ENCODE data around the gene ANKRD31.

Gene ANKRD31

DNA sequence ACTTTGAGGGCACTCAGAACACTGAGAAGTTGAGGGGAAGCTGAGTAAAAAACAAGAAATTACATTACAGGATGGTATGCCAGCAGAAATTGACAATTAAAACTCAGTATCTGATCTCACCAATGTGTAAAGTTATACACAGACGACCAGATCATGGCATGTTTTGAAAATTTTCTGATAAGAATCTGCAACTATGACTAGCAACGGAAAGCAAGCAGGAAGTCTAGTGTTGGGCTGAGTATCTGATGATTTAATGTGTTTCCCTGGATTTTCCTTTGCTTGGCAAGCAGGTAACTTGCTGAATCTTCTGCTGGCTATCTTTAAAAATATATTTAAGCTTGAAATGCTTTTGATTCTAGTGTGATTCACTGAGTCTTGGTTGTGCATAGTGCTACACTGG lies 179.1 kb downstream of the ANKRD31 start:
- DNase-seq: no peak

DNA sequence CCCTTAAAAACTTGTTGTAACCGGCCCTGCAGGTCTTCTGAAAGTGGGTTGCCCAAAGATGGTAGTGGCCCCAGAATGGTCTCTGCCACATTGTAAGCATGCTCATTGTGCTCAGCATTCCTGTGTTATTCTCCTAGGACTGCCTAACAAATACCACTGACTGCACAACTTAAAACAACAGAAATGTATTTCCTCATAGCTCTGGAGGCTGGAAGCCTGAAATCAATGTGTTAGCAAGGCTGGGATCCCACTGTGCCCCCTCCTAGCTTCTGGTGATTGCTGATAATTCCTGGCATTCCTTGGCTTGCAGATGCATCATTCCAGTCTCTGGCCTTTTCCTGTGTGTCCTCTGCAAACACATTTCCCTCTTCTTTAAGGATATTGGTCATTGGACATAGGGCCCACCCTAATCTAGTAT lies 180.9 kb downstream of the ANKRD31 start:
- DNase-seq: no peak

GRCh38 chr5:75054134-75054930 lies 182.3 kb downstream of the ANKRD31 start:
- no peak for DNase-seq

- no peak for DNase-seq
These were observed 183.2 kb downstream of the ANKRD31 start for GRCh38 chr5:75053304-75054133.

DNA sequence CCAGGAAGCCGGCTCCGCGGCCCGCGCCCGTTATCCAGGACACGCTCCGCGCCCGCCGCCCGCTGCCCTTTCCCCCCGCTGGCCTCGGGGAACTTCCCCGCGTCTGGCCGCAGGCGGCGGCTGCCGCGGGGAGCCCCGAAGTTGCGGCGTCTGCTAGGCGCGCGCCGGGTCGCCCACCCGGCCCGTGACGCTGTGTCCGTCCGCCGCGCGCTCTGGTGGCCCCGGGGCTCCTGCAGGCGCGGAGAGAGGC lies 183.7 kb downstream of the ANKRD31 start:
- DNase-seq: no peak

DNA sequence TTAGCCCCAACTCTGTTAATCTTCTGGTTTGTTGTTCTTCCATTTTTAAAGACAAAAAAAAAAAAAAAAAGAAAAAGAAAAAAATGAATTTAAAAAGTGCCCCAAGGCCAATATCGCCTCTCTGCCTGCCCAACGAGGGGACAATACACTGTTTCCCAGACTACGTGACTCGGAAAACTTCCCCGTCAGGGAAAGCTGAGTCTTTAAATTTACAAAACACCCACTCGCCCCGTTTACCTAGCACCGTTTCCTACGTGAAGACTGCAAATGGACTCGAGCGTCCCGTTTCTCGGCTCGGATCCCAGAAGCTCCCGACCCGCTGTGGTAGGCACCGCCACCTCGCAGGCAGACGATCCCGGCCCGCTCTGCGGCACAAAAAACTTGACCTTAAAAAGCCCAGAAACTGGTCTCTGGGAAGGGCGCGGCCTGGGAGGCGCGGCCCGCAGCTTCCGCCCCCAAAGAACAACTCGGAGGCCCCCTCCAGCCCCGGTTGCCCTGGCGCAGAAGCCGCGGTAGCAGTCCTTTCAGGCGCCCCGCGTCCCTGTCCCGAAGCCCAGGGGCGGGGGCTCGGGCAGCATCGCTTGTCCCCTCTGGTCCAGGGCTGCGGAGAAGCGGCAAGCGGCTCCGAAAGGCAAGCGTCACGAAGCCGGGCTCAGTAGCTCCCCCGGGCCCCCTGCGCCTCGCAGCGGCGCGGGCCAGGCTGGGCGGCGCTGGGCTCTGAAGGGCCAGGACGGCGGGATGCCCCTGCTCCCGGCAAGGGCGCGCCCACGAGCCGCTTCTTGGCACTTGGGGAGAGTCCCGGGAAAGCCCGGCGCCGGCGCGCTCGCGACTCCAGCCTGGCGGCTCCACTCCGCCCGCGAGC lies 184.3 kb downstream of the ANKRD31 start, which contains the start of gene GCNT4:
TSS of gene GCNT4 (minus strand) at position 367 of the 862 bp plus-strand sequence. CDS start 22,521 bp downstream, outside the sequence.
- no peak for DNase-seq

DNA sequence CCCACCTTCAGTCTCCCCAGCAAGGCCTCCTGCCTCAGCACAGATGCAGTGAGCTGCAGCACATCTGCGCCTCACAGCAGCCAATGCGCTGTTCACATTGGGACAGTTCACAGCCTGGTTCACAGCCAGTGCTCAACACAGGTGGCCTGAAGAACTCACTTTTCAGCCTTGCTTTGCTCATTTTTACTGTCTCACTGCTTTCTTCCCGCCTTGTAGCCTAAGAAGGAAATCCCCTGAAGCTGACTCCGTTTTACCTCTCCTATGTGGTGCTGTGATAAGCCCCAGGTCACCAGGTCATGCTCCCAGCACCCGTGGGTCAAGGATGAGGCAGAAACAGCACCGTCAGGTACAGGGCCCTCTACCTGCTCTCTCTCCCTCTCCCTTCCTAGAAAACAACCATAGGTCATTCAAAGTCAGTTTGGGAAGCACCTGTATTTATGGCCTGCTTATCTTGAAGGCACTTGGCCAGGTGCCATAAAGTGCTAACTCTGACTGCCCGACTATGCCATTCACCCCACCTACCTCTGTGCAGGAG lies 185.4 kb downstream of the ANKRD31 start:
- no peak for DNase-seq

- no peak for DNase-seq
These were observed 186.3 kb downstream of the ANKRD31 start for GRCh38 chr5:75050415-75050814.

GRCh38 chr5:75049456-75050351 lies 187.0 kb downstream of the ANKRD31 start:
- DNase-seq: no peak

GRCh38 chr5:75048457-75048953 lies 188.2 kb downstream of the ANKRD31 start:
- DNase-seq: no peak

DNA sequence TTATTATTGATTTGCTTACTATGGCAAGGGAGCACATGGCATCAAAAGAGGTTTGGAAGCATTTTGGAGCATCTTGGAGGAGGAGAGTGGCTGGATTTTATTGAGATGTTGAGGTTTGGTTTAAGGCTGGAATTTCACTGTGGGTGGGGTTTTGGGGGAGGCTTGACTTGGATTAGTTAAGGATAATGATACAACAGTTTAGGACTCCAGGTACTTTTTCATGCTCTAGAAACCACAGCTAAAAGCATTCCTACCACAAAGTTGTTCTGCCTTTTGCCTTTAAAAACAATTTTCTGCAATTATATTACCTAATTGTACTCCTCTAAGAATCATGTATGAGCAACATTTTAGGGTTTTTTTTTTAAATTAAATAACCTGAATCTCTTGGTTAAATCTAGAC lies 189.3 kb downstream of the ANKRD31 start:
- DNase-seq: no peak

DNA sequence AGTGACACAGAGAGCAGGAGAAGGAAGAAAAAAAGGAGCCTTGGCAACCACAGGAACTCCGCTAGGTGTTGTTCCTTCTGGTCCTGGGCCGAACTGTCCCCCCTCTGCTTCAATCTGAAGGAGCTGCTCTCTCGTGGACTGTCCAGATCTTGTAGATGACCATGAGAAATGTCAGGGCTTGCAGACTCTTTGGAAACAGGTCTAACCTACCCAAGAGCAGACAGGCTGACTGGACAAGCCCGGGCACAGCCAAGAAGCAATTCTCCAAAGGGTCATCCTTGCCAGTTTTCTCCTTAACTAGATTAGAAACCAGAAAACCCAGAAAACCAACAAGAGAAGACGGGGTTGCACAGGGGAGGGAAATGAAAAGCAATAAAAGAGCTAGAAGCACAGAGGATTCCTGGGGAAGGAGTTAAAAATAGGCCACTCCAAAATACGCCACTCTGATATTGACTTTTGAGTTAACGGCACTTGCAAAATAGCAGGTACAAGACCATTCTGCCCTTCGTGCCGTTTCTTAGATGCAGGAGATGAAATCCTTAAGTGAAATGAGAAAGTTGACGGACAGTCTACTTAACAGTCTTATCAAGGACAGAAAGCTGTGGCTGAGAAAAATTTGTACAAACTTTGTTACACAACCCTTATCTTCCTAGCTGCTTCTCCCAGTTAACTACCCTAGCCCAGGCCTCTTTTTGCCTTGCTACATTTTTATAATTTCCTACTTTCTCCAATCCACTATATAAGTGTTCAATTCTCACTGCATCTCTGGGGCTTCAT lies 190.1 kb downstream of the ANKRD31 start:
- no peak for DNase-seq

DNA sequence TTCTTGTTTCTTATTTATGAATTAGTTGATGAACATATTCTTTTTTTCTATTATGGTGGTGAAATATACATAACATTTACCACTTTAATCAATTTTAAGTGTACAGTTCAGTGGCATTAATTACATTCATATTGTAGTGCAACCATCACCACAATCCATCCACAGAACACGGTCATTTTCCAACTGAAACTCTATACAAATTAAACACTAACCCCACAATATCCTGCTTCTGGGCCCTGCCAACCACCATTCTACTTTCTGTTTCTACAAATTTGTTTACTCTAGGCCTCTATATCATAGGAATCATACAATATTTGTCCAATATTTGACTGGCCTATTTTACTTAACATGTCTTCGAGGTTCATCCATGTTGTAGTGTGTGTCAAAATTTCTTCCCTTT lies 191.6 kb downstream of the ANKRD31 start:
- DNase-seq: no peak

DNA sequence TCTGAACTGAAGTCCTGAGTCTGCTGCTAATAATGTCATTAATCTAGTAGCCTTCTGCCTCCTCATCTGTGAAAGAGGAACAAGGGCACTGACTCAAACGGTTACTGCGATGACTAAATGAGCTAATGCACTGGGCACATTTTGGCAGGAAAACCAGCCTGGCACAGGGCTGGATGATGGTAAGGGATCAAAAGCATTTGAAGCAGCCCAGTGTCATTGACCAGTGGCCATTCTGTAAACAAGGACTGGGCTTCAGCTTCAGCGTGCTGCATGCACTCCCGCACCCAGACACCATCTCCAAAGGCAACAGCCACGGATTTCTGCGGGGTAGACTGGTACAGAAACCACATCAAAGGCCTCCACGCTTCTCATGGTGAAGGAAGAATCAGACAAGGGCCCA lies 192.3 kb downstream of the ANKRD31 start:
- no peak for DNase-seq

- no peak for DNase-seq
These were observed 192.9 kb downstream of the ANKRD31 start for GRCh38 chr5:75043633-75044264.

DNA sequence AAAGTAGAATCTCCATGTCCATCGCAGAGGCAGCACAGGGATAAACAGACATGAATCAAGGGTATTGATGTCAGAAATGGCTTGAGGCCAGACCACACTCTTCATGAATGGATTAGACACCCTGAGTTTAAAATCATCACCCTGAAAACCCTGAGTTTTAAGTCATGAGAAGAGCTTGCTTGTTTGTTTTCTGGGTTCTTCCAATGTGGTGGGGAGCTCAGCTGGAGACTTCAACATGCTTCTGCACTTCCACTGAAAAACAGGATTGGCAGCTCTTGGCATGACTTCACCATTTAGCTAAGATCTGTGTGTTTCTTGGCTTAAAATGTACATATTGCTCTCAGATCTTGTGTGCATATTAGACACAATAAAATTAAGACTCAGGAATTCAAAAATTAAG lies 194.2 kb downstream of the ANKRD31 start:
- DNase-seq: no peak

GRCh38 chr5:75040973-75041372 lies 195.7 kb downstream of the ANKRD31 start:
- DNase-seq: no peak

DNA sequence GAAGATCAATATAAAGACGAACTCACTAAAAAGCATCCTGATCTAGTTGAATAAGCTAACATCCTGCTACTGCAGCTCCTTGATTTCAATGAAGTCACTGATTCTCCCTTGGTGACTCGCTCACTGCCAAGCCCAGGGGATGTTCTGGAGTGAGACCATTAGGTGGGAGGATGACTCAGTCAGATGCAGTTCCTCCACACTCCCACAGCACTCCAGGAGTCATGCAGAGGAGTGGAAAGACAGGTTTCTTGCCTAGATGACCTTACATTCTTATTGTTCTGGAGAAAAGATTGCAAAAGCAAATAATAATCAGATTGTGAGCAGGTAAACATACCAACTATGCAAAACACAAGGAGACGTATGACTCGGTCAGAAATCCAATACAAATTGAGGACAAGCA lies 199.6 kb downstream of the ANKRD31 start:
- DNase-seq: no peak

DNA sequence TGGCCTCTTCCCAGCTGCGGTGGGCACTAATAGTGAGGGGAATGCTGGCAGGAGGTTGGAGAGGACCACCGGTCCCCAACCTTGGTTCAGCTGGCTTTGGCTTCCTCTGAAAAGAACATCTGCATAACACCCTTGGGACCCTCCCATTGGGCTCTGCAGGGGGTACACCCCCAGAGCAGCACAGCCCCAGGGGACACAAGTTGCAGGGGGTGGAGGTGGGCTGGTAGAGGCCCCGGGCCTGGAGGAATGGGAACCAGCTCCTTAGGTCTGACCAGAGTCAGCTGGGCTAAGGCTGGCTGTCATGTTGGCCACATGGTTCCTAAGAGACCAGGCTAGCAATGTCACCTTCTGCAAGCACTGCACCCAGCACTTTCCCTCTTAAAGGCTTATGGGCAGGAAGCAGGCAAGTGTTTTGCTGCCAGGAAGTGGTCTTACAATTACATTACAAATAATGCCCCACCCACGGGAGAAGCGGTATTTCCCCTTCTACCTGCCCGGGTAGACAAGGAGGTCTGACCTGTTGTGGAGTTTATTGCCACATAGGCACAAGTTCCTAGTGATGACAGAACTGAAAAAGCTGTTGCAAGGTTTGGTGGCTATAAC lies 202.4 kb downstream of the ANKRD31 start:
- DNase-seq: no peak

GRCh38 chr5:75031366-75031765 lies 205.3 kb downstream of the ANKRD31 start:
- no peak for DNase-seq

All from DMS79 (cell line).